GM20431 (cell line): ENCODE results near the gene KCNIP4.

Experiments used
- in situ Hi-C: fragments of 300-500 bp; cut with MseI, MboI; formaldehyde crosslinking; loops from one replicate; pipeline ENCODE4 v1.15.0; 2020; ENCODE audit warnings: low sequenced_read_pairs; ENCODE audit not compliant: unreplicated experiment

Gene KCNIP4

GRCh38 chr4:21638171-21638725 lies 310.3 kb downstream of the KCNIP4 start:
- in situ Hi-C loops: no loop called here

DNA sequence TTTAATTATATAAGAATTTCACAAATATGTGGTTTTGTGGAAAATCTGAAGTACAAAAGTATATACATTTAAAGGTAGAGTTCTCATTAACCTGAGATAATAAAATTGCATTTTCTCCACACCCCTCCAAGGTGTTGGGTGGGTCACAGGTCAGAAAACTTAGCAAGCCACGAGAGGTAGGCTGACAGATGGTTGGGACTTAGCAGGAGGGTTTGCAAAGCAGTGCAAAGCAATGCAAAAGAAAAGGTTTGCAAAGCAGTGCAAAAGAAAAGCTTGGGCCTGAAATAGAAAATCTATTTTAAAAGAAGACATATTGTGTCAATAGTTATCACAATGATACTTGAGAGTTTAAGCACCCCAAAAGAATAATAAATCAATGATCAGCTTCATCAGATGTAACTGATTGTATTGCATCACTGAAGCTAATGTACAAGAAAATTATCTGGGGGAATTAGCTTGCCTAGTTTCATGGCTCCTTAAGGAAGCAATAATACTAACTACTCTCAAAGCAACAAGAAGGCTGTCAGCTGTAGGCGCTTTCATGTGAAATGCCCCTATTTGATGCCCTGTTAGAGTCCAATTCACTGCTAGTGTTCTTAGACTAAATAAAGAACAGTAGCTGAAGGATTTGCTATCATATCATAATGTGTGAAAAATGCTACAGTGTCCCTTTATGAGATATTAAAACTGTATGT lies 319.5 kb downstream of the KCNIP4 start:
- in situ Hi-C loops: no loop called here

GRCh38 chr4:21628116-21628670 lies 320.4 kb downstream of the KCNIP4 start:
- in situ Hi-C loops: no loop called here

GRCh38 chr4:21625447-21625846 lies 323.1 kb downstream of the KCNIP4 start:
- in situ Hi-C loops: no loop called here

DNA sequence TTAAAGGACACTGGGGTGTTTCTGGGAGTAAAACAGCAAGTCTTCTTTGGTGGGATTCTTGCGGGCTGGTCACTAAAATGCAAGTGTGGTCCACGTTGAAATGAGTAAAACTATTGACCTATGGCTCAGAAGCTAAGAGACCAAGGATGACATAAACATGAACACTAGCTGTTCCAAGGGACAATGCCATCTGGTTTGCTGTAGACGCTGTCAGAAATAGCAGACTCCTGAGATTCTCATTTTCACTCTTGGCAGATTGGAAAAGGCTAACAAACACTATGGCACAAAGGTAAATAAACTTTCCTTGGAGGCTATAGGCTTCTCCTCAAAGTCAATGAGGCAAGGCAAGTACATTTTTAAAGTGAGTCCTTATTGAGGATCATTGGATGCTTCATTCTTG lies 343.6 kb downstream of the KCNIP4 start:
- in situ Hi-C loops: no loop called here

- in situ Hi-C loops: no loop called here
Observed at GRCh38 chr4:21596521-21596920, 352.1 kb downstream of the KCNIP4 start.

GRCh38 chr4:21593671-21594001 lies 354.9 kb downstream of the KCNIP4 start:
- in situ Hi-C loops: no loop called here

DNA sequence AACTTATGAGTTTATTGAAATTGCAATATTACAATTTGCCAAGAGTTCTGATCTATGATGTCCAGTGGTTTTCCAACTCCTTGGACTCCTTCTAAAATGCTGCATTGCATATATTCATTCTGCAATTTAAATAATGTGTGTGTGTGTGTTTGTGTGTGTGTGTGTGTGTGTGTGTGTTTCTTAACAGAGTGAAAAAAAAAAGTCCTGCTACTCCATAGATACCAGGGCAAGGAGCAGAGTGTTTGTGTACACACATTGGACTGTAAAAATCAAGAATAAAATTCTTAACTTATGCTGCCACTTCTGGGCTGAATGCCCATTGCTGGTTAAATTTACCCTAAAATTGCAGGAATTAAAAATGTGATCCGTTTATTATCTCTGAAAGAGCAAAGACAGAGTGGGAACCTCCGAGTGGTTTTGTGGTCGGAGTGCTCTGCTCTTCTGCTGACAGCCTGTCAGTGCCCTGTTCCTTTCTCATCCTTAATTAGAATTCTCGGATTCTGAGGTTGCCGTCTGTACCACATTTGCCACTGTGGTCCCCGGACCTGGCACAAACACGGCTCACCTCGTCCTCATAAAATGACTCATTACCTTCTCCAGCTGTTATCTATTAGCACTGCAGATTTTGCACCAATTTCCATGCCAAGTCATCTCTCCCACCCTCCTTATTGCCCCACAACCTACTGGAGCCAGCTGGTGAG lies 355.5 kb downstream of the KCNIP4 start:
- in situ Hi-C loops: no loop called here

GRCh38 chr4:21577056-21577455 lies 371.5 kb downstream of the KCNIP4 start:
- in situ Hi-C loops: no loop called here

DNA sequence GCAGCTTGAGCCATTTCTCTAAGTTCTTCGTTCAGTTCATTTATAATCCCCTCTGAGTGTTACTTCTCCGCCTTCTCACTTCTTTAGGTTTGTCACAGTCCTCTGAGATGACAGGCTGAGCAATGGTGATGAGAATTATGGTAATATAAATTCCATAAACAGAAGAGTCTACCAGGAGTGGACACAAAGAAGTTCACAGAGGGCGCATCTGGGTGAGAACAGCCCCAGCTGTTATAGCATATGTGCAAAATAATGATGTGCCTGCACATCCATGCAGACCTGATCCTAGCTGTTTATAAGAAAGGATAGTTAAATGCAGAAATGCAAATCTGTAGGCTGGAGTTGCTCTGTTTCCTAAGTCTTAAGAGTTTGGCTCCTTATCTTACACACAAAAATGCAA lies 377.5 kb downstream of the KCNIP4 start:
- in situ Hi-C loops: no loop called here

DNA sequence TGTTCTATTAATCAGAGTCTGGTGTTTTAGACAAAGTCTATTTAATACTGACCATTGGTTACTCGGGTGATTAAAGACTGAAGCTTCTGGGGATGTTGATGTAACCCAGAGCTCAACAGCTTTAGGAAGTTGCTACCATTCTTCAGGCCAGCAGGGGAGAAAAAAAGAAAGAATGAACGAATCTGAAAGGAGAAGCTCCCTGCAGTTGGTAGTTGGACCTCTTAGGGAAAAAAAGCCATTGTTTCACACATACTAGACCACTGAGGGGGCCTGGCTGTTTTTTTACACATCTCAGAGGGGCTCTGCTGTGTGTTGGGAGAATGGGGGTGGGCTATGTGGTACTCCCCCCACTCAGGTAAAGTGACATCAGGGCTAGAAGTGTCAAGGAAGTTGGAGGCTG lies 378.9 kb downstream of the KCNIP4 start:
- in situ Hi-C loops: no loop called here

DNA sequence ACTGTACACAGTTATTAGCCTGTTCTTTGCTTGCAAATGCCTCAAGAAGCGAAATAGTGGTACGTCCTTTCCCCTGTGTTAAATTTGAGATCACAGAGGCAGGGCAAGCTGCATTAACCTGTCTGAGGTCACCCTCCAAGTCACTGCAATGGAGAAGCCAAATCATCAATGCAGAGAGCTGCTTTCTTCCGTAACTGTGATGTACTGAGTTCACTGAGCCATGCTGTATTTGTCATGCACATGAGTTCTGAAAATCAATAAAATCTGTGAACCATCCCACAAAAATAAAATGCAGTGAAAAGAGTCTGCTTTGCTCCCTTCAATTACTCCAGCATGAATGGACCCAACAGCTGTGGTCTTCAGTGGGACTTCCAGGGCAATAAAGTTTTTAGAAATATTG lies 393.5 kb downstream of the KCNIP4 start:
- in situ Hi-C loops: no loop called here

- in situ Hi-C loops: no loop called here
Observed at GRCh38 chr4:21554500-21554899, 394.1 kb downstream of the KCNIP4 start.

- in situ Hi-C loops: no loop called here
Observed at GRCh38 chr4:21554066-21554465, 394.5 kb downstream of the KCNIP4 start.

GRCh38 chr4:21552455-21552854 lies 396.1 kb downstream of the KCNIP4 start:
- in situ Hi-C loops: no loop called here

DNA sequence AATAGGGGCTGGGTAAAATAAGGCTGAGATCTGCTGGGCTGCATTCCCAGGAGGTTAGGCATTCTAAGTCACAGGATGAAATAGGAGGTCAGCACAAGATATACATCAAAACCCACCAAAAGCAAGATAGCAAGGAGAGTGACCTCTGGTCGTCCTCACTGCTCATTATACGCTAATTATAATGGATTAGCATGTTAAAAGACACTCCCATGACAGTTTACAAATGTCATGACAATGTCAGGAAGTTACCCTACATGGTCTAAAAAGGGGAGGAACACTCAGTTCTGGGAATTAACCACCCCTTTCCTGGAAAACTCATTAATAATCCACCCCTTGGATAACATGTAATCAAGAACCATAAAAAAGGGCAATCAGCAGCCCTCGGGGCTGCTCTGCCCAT lies 403.6 kb downstream of the KCNIP4 start:
- in situ Hi-C loops: no loop called here

DNA sequence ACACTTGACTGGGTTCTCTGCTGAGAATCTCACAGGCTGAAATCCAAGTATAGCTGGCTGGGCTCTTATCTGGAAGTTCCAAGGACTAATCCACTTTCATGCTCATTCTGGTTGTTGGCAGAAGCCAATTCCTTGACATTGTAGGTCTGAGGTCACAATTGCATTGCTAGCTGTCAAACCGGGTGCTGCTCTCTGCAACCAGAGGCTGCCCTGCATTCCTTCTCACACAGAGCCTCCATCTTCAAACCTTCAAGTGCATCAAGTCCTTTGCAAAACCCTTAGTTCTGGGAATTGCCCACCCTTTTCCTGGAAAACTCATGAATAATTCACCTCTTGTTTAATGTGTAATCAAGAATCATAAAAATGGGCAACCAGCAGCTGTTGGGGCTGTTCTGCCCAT lies 404.2 kb downstream of the KCNIP4 start:
- in situ Hi-C loops: no loop called here

DNA sequence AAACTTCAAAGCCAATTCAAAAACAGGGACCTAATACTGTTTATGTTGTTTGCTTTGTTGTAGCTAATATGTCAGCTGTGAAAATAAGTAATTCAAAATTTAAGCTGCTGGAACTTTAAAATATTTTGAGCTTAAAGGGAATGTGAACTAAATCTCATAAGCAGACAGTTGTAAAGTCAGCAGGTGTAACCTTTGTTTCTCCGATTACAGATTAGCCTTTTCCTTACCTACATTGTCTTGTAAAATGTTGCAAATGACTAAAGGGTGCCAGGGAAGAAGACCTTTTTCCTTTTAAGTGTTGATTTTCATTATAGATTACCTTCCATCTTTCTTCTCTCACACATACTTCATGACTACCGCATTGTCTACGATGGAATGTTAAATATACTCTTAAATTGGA lies 405.1 kb downstream of the KCNIP4 start:
- in situ Hi-C loops: no loop called here

DNA sequence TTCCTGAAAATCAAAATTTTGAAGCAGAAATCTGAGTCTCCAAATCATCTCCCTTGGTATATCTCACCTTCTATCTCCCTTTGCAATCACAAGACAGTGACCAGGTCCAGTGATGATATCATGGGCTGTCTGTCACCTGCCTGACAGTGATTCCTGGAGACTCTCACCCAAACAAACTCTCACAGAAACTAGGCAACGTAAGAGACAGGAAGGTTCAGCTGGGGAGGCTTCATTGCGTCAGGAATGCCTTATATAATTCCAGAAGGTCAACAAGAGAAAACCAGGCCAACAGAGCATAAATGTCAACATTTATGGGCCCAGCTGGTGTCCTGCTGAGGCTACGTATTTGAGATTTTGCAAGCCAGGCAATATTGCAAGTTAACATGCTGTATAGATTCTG lies 412.7 kb downstream of the KCNIP4 start:
- in situ Hi-C loops: no loop called here

DNA sequence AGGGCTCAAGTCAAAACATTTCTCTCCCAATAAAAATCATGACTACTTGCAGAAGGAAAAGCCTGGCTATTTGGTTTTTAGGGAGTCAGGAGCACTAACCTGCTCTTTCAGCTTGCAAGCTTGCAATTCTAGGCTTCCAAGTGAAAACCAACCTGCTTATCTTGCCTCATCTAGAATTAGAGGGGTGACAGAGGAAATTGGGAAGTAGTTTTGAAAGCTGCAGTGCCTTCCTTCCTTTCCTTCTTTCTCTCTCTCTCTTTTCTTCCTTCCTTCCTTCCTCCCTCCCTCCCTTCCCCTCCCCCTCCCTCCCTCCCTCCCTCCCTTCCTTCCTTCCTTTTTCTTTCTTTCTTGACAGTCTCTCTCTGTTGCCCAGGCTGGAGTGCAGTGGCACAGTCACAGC lies 417.5 kb downstream of the KCNIP4 start:
- in situ Hi-C loops: no loop called here

DNA sequence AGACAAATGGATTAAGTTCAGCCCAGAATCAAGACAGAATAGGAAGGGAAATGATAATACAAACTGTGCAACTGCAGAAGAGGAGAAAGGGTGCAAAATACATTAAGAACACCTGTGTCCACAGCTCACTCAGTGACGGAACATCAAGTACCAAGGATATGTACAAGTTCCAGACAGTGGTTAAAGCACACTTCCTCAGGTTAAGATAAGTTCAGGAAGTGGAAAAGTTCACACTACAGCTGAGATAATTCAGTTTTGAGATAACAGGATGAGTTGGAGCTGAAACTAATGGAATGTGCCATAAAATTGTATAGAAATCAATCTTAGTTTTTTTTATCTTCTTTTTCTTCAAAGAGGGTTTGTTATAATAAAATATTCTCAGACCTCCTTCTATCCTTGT lies 419.4 kb downstream of the KCNIP4 start:
- in situ Hi-C loops: no loop called here
